ENCODE data around the gene FBXL17. TPM values are rescaled to one million over a fixed set of nuclear protein-coding genes. Genes with fewer than 3 reads are reported as not detected.

FBXL17 gene
- total and polyA plus RNA-seq, 9 of the 15 experiments (the other 6 are each of a cell fraction or from before 2014, with no cell fraction given), result 0.32 to 5.4 (median 1.8) TPM

DNA sequence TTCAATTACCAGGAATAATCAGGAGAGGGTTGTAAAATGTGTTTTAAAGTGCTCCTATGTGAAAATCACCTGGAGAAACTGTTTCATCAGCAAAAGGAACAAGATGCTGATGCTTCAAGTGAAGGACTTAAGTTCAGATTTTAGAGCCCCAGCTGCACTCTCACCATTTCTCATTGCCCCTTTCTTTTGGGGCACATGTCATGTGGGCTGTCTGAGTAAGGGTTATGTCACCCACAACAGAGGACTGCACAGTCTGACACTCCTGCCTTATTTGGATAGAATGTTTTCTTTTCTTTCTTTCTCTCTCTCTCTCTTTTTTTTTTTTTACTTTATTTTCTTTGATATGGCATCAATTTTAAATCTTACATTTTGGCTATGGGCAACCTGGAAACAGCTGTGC, 507.1 kb downstream of the FBXL17 start:
- Histone ChIP-seq H3K4me2 (ENCODE audit: insufficient read depth, low read length) (no peak overlapping the region), H3K79me2 (ENCODE audit: control insufficient read depth, insufficient read depth, low read length) (no peaks in the 10 kb centered on the region), H4K20me1 (replicated peaks; ENCODE audit: control insufficient read depth, insufficient read depth, low read length) (no peaks in the 10 kb centered on the region), H3K9me1 (ENCODE audit: control insufficient read depth, insufficient read depth, low read length) (no peaks in the 10 kb centered on the region), H3K4me1 (replicated peaks in 1 of 2; ENCODE audit: control insufficient read depth in 2 of 2, insufficient read depth in 2 of 2, low read length in 2 of 2) (no peaks in the 10 kb centered on the region), H3K27ac (ENCODE audit: extremely low read depth, low read depth, low read length) (no peak overlapping the region), H3K36me3 (ENCODE audit: control insufficient read depth, insufficient read depth, low read length) (no peaks in the 10 kb centered on the region), H3K4me3 (no peak overlapping the region), H3K9ac (ENCODE audit: insufficient read depth in 1 of 2, low read depth in 2 of 2, low read length in 2 of 2) (no peak overlapping the region), H3K27me3 (ENCODE audit: control insufficient read depth in 2 of 2, insufficient read depth in 2 of 2, low read length in 2 of 2) (no peaks in the 10 kb centered on the region), H3K9me3 (replicated peaks; ENCODE audit: control insufficient read depth, insufficient read depth, low read depth, low read length) (no peaks in the 10 kb centered on the region; the same call in 1 of the 2 replicates), H2AFZ (ENCODE audit: low read depth, low read length) (no peak overlapping the region)
- TF ChIP-seq SNIP1 (IDR thresholded peaks at IDR 0.05; ENCODE audit: low read depth), result no peak
- TF ChIP-seq ZNF436 (CRISPR knock-in tag; IDR thresholded peaks at IDR 0.05), result no peak
- TF ChIP-seq, protein P1, sequence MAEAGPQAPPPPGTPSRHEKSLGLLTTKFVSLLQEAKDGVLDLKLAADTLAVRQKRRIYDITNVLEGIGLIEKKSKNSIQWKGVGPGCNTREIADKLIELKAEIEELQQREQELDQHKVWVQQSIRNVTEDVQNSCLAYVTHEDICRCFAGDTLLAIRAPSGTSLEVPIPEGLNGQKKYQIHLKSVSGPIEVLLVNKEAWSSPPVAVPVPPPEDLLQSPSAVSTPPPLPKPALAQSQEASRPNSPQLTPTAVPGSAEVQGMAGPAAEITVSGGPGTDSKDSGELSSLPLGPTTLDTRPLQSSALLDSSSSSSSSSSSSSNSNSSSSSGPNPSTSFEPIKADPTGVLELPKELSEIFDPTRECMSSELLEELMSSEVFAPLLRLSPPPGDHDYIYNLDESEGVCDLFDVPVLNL (CRISPR knock-in tag; IDR thresholded peaks at IDR 0.05; ENCODE audit: low read depth), result no peak
- TF ChIP-seq KLF10 (CRISPR knock-in tag; IDR thresholded peaks at IDR 0.05), result no peak
- TF ChIP-seq, protein P2, sequence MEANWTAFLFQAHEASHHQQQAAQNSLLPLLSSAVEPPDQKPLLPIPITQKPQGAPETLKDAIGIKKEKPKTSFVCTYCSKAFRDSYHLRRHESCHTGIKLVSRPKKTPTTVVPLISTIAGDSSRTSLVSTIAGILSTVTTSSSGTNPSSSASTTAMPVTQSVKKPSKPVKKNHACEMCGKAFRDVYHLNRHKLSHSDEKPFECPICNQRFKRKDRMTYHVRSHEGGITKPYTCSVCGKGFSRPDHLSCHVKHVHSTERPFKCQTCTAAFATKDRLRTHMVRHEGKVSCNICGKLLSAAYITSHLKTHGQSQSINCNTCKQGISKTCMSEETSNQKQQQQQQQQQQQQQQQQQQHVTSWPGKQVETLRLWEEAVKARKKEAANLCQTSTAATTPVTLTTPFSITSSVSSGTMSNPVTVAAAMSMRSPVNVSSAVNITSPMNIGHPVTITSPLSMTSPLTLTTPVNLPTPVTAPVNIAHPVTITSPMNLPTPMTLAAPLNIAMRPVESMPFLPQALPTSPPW (CRISPR knock-in tag; IDR thresholded peaks at IDR 0.05), result no peak
- no peak for TF ChIP-seq CBX2 (IDR thresholded peaks at IDR 0.05; ENCODE audit: insufficient read depth, low read length, poor library complexity, severe bottlenecking)
- TF ChIP-seq RHOXF2B (CRISPR knock-in tag; conservative IDR thresholded peaks at IDR 0.05), result no peak
- TF ChIP-seq GATAD2B (IDR thresholded peaks at IDR 0.05; ENCODE audit: borderline replicate concordance), result no peak
- no peak for TF ChIP-seq CAMTA2 (CRISPR knock-in tag; conservative IDR thresholded peaks at IDR 0.05)
- TF ChIP-seq, protein P3, sequence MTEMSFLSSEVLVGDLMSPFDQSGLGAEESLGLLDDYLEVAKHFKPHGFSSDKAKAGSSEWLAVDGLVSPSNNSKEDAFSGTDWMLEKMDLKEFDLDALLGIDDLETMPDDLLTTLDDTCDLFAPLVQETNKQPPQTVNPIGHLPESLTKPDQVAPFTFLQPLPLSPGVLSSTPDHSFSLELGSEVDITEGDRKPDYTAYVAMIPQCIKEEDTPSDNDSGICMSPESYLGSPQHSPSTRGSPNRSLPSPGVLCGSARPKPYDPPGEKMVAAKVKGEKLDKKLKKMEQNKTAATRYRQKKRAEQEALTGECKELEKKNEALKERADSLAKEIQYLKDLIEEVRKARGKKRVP (CRISPR knock-in tag; IDR thresholded peaks at IDR 0.05), result no peak
- TF ChIP-seq NFYB (IDR thresholded peaks at IDR 0.05; ENCODE audit: extremely low read depth, insufficient read length), result no peak
- no peak for TF ChIP-seq SMARCA5 (IDR thresholded peaks at IDR 0.05)
- no peak for TF ChIP-seq SRSF7 (optimal IDR thresholded peaks at IDR 0.05; ENCODE audit: low read depth, low read length)
- no peak for TF ChIP-seq HMG20B (CRISPR knock-in tag; IDR thresholded peaks at IDR 0.05)
- no peak for TF ChIP-seq ZBED1 (IDR thresholded peaks at IDR 0.05)
- no peak for TF ChIP-seq RBM14 (IDR thresholded peaks at IDR 0.05; ENCODE audit: borderline replicate concordance, insufficient read depth, low read depth, low read length)
- TF ChIP-seq MTA3 (IDR thresholded peaks at IDR 0.05; ENCODE audit: borderline replicate concordance), result no peak
- TF ChIP-seq ZNF75A (CRISPR knock-in tag; IDR thresholded peaks at IDR 0.05), result no peak
- TF ChIP-seq ZNF561 (CRISPR knock-in tag; conservative IDR thresholded peaks at IDR 0.05), result no peak
- TF ChIP-seq ARHGAP35 (IDR thresholded peaks at IDR 0.05; ENCODE audit: partially characterized antibody), result no peak
- ChIA-PET CTCF (ENCODE audit: low intra/inter-chr PET ratio) (no interaction called here), POLR2A (no interaction called here)
- DNase-seq (ENCODE audit: extremely low read depth in 1 of 4, low spot score in 3 of 4), result no peak
- intact Hi-C loops (cut with micrococcal nuclease) (no loop called here), in situ Hi-C loops (cut with MboI) (no loop called here)
- BruUV-seq (replicated peaks), result no TSS peak
- no peak for FAIRE-seq
- ATAC-seq, result no peak

All from K562 (cell line).